ENCODE measurements around the gene LRP2BP.

GRCh38 chr4:185371702-185372101, 24.0 kb downstream of the LRP2BP start:
- TF ChIP-seq CTCF (conservative IDR thresholded peaks at IDR 0.05) (no peak), ZFX (IDR thresholded peaks at IDR 0.05) (no peak)

Data from C4-2B (cell line).